ENCODE measurements around the gene ST6GALNAC1.
A peak's percentile ranks its signal among the peaks of the same experiment; 100 is the strongest.
"Not testable (repeated sequence)": the region's sequence is repeated elsewhere in the genome, so short reads cannot be mapped to it uniquely, and the experiment has no call there.

Gene ST6GALNAC1

GRCh38 chr17:76611080-76611749 is 32.3 kb downstream of the ST6GALNAC1 start:
- DNase-seq, result not testable (repeated sequence)

- not testable (repeated sequence) for DNase-seq
These were observed 36.9 kb downstream of the ST6GALNAC1 start for GRCh38 chr17:76606685-76607084.

- DNase-seq, result no peak
These were observed 42.5 kb downstream of the ST6GALNAC1 start for GRCh38 chr17:76601065-76601464.

GRCh38 chr17:76599694-76600460 is 43.7 kb downstream of the ST6GALNAC1 start:
- no peak for DNase-seq

GRCh38 chr17:76598004-76598439 is 45.5 kb downstream of the ST6GALNAC1 start:
- DNase-seq, result no peak

- DNase-seq, result peak in 1 of 2 experiments; percentile 66
These were observed 46.2 kb downstream of the ST6GALNAC1 start for GRCh38 chr17:76597156-76598003.

GRCh38 chr17:76594690-76595089 is 48.9 kb downstream of the ST6GALNAC1 start:
- DNase-seq, result no peak

GRCh38 chr17:76593959-76594358 is 49.6 kb downstream of the ST6GALNAC1 start:
- peak in 1 of 2 experiments; percentile 59 for DNase-seq

GRCh38 chr17:76593384-76593826 is 50.2 kb downstream of the ST6GALNAC1 start:
- peak; percentile 91 to 98 for DNase-seq

- no peak for DNase-seq
These were observed 55.4 kb downstream of the ST6GALNAC1 start for GRCh38 chr17:76588182-76588581.

- peak; percentile 98 to 99 for DNase-seq
These were observed 56.6 kb downstream of the ST6GALNAC1 start for GRCh38 chr17:76586741-76587487.

- DNase-seq, result peak; percentile 55 to 73
These were observed 57.6 kb downstream of the ST6GALNAC1 start, which contains the start of gene ST6GALNAC2 for GRCh38 chr17:76585649-76586593. TSS of gene ST6GALNAC2 (minus strand) at chr17:76585860. CDS start at chr17:76585808, 52 bp downstream.

- no peak for DNase-seq
These were observed 58.4 kb downstream of the ST6GALNAC1 start for GRCh38 chr17:76585033-76585648.

GRCh38 chr17:76584427-76585032 is 59.0 kb downstream of the ST6GALNAC1 start:
- DNase-seq, result peak in 1 of 2 experiments; percentile 40

GRCh38 chr17:76582660-76583059 is 60.9 kb downstream of the ST6GALNAC1 start:
- DNase-seq, result no peak

GRCh38 chr17:76581515-76581914 is 62.0 kb downstream of the ST6GALNAC1 start:
- peak in 1 of 2 experiments; percentile 51 for DNase-seq

GRCh38 chr17:76579281-76579680 is 64.3 kb downstream of the ST6GALNAC1 start:
- DNase-seq, result no peak

- no peak for DNase-seq
These were observed 65.2 kb downstream of the ST6GALNAC1 start for GRCh38 chr17:76578376-76578775.

- DNase-seq, result peak in 1 of 2 experiments; percentile 68
These were observed 65.7 kb downstream of the ST6GALNAC1 start for GRCh38 chr17:76577876-76578275.

GRCh38 chr17:76576189-76576588 is 67.4 kb downstream of the ST6GALNAC1 start:
- no peak for DNase-seq

Measured in NCI-H524 (cell line).